ENCODE results near the gene SOHLH1. TPM values are rescaled to one million over a fixed set of nuclear protein-coding genes. Genes with fewer than 3 reads are reported as not detected.

The SOHLH1 gene
- total and polyA plus RNA-seq, 2 of the 13 experiments (the other 11 are each of a cell fraction or from before 2014, with no cell fraction given): 0.15 TPM

GRCh38 chr9:135663451-135663770 lies 35.9 kb downstream of the SOHLH1 start:
- no peak for DNase-seq (ENCODE audit: low spot score)
- Histone ChIP-seq H3K9me3 (ENCODE audit: low read length) (no peaks in the 10 kb centered on the region), H4K20me1 (ENCODE audit: insufficient read depth, low read length) (0 out of 2 replicates have a peak, but pooled peaks cover 2% of the 10 kb centered on the region), H3K4me3 (replicated peaks in 1 of 3; ENCODE audit: insufficient read depth in 1 of 3, low read depth in 2 of 3, low read length in 3 of 3) (no peak overlapping the region), H3K79me2 (ENCODE audit: insufficient read depth, low read length) (no peaks in the 10 kb centered on the region), H3K9ac (ENCODE audit: insufficient read depth, low read depth, low read length) (no peak overlapping the region), H3K27ac (ENCODE audit: extremely low read length, insufficient read depth, low read length) (no peak overlapping the region), H3K4me2 (ENCODE audit: low read depth, low read length) (no peak overlapping the region), H3K4me1 (ENCODE audit: insufficient read depth, low read length) (0 out of 2 replicates have a peak, but pooled peaks cover 5% of the 10 kb centered on the region), H3K27me3 (ENCODE audit: control insufficient read depth in 1 of 2, insufficient read depth in 2 of 2, low read length in 2 of 2) (peaks cover 9 to 59% of the 10 kb centered on the region in 2 experiments), H2AFZ (ENCODE audit: low read length) (no peak overlapping the region), H3K36me3 (replicated peaks in 1 of 2; ENCODE audit: control insufficient read depth in 1 of 2, insufficient read depth in 2 of 2, low read length in 2 of 2) (no peaks in the 10 kb centered on the region)
- FAIRE-seq: no peak
- in situ Hi-C loops (cut with HindIII; ENCODE audit: extremely low pct_ligation_motif_present, low pct_unique_long_range_greater_than_20kb) (no loop called here), intact Hi-C loops (cut with micrococcal nuclease; ENCODE audit: unreplicated experiment) (no loop called here)
- 2% methylated on average over 3 of the region's 3 CpGs for WGBS (ENCODE audit: low lambda C conversion rate)
- no peak for ATAC-seq
- TF ChIP-seq ZNF780A (CRISPR knock-in tag; IDR thresholded peaks at IDR 0.05) (no peak), SAP130 (CRISPR knock-in tag; IDR thresholded peaks at IDR 0.05; ENCODE audit: low read depth) (no peak), FOXJ3 (CRISPR knock-in tag; IDR thresholded peaks at IDR 0.05; ENCODE audit: borderline replicate concordance) (no peak), ZNF460 (CRISPR knock-in tag; IDR thresholded peaks at IDR 0.05; ENCODE audit: borderline replicate concordance) (no peak), ZBTB4 (CRISPR knock-in tag; IDR thresholded peaks at IDR 0.05; ENCODE audit: borderline replicate concordance) (no peak), LCORL (IDR thresholded peaks at IDR 0.05) (no peak), LCORL (CRISPR knock-in tag; IDR thresholded peaks at IDR 0.05) (no peak), ATAD3A (CRISPR knock-in tag; IDR thresholded peaks at IDR 0.05) (no peak), HBP1 (CRISPR knock-in tag; IDR thresholded peaks at IDR 0.05; ENCODE audit: low read depth) (no peak), SP4 (CRISPR knock-in tag; IDR thresholded peaks at IDR 0.05) (no peak)
- TF ChIP-seq, protein P1, sequence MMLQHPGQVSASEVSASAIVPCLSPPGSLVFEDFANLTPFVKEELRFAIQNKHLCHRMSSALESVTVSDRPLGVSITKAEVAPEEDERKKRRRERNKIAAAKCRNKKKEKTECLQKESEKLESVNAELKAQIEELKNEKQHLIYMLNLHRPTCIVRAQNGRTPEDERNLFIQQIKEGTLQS (CRISPR knock-in tag; IDR thresholded peaks at IDR 0.05): no peak
- POLR2A ChIA-PET: no interaction called here
- CTCF ChIA-PET (ENCODE audit: low intra/inter-chr PET ratio, low total read pairs): no interaction called here
- no TSS peak for BruUV-seq (replicated peaks)

Data from HepG2 (cell line).